ENCODE results near the gene CSGALNACT2. TPM values are rescaled to one million over a fixed set of nuclear protein-coding genes. Genes with fewer than 3 reads are reported as not detected.

Gene CSGALNACT2
- total and polyA plus RNA-seq, 9 of the 15 experiments (the other 6 are each of a cell fraction or from before 2014, with no cell fraction given) = 1.4 to 7.3 (median 3.5) TPM

DNA sequence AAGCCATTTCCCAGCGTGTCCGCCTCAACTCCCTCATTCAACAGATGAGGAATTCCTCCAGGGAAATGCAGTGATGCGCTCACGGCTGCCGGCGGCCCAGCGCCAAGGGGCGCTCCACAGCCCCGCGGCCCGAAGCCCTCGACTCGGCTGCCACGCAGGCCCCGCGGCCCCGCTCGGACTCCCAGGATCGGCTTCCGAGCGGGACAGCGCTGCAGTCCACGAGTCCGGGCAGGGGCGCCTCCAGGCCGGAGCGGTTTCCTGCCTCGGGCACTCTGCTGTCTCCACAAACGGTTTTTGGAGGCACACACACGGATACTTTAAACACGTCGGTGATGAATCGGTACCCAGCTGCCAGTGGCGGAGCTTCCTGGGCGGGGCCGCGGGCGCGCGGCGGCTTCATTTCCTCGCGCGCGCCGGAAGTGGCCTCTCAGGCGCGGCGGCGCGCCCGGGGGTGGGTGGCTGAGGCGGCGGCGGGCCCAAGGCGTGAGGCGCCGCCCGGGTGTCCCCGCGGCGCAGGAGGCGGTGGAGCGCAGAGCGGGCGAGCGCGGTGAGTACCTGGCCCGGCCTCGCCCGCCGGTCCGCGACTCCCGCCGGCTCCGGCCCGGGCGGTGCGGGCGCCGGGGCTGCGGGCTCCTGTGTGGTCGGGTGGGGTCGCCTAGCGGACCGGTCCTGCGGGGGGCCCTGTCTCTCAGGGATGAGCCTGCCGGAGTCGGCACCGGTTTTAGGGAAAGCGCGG, at the start of gene CSGALNACT2 (continued):
- TF ChIP-seq, protein P1, sequence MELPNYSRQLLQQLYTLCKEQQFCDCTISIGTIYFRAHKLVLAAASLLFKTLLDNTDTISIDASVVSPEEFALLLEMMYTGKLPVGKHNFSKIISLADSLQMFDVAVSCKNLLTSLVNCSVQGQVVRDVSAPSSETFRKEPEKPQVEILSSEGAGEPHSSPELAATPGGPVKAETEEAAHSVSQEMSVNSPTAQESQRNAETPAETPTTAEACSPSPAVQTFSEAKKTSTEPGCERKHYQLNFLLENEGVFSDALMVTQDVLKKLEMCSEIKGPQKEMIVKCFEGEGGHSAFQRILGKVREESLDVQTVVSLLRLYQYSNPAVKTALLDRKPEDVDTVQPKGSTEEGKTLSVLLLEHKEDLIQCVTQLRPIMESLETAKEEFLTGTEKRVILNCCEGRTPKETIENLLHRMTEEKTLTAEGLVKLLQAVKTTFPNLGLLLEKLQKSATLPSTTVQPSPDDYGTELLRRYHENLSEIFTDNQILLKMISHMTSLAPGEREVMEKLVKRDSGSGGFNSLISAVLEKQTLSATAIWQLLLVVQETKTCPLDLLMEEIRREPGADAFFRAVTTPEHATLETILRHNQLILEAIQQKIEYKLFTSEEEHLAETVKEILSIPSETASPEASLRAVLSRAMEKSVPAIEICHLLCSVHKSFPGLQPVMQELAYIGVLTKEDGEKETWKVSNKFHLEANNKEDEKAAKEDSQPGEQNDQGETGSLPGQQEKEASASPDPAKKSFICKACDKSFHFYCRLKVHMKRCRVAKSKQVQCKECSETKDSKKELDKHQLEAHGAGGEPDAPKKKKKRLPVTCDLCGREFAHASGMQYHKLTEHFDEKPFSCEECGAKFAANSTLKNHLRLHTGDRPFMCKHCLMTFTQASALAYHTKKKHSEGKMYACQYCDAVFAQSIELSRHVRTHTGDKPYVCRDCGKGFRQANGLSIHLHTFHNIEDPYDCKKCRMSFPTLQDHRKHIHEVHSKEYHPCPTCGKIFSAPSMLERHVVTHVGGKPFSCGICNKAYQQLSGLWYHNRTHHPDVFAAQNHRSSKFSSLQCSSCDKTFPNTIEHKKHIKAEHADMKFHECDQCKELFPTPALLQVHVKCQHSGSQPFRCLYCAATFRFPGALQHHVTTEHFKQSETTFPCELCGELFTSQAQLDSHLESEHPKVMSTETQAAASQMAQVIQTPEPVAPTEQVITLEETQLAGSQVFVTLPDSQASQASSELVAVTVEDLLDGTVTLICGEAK (IDR thresholded peaks at IDR 0.05) = peak; percentile 76
- TF ChIP-seq, protein P1 (CRISPR knock-in tag; IDR thresholded peaks at IDR 0.05) = no peak
- TF ChIP-seq GTF2E2 (tag; IDR thresholded peaks at IDR 0.05) (no peak), PCBP1 (IDR thresholded peaks at IDR 0.05; ENCODE audit: low read depth, low read length, poor library complexity, severe bottlenecking) (peak; percentile 9), CBX1 (IDR thresholded peaks at IDR 0.05; ENCODE audit: low read depth) (no peak), NONO (IDR thresholded peaks at IDR 0.05; ENCODE audit: low read depth in 2 of 2, low read length in 1 of 2) (peak; percentile 18 to 91; a peak in 2 of 4 replicates), UBTF (IDR thresholded peaks at IDR 0.05; ENCODE audit: borderline replicate concordance in 1 of 2, low read depth in 2 of 2, low read length in 2 of 2) (peak; percentile 24 to 48; a peak in 1 of 4 replicates), JUNB (CRISPR knock-in tag; conservative IDR thresholded peaks at IDR 0.05) (no peak), ZNF76 (CRISPR knock-in tag; IDR thresholded peaks at IDR 0.05; ENCODE audit: borderline replicate concordance) (0 out of 2 replicates have a peak, but pooled peaks have one; percentile 17), POLR2G (IDR thresholded peaks at IDR 0.05; ENCODE audit: low read depth, low read length) (peak; percentile 89), CXXC5 (CRISPR knock-in tag; IDR thresholded peaks at IDR 0.05) (peak; percentile 91), GMEB1 (CRISPR knock-in tag; IDR thresholded peaks at IDR 0.05) (peak; percentile 72), ZNF707 (CRISPR knock-in tag; conservative IDR thresholded peaks at IDR 0.05) (no peak)
